Upper lobe of left lung (tissue), 4 donors: ENCODE results near the gene CDYL.

ENCODE experiments used
- CTCF ChIP-seq, 6 experiments: fragments of 450-650 bp in 4 of 6; fragments of 200-600 bp in 2 of 6; sonication (generic) in 2 of 6; IDR thresholded peaks; one replicate each; pipeline ENCODE4 v1.5.1; 2016 to 2019; ENCODE audit warnings: antibody characterized with exemption in 6 of 6
- EP300 ChIP-seq, 4 donors: sonication (generic); formaldehyde crosslinking; IDR thresholded peaks; one replicate each; pipeline ENCODE4 v1.5.1; 2017; ENCODE audit warnings: antibody characterized with exemption in 4 of 4, control low read depth in 2 of 4
- POLR2A ChIP-seq, 4 donors: fragments of 450-650 bp; IDR thresholded peaks; one replicate each; pipeline ENCODE4 v1.5.1; 2016 to 2017; ENCODE audit warnings: antibody characterized with exemption in 4 of 4, mild to moderate bottlenecking in 2 of 4

- TF ChIP-seq EP300 (IDR thresholded peaks at IDR 0.05) (no peak), CTCF (IDR thresholded peaks at IDR 0.05) (no peak), POLR2A (IDR thresholded peaks at IDR 0.05) (no peak)
Measured at GRCh38 chr6:4944325-4944724, 168.1 kb downstream of the CDYL start.
